Lower lobe of right lung (tissue), 2 donors: ENCODE results near the gene EMC9. TPM values are rescaled to one million over a fixed set of nuclear protein-coding genes. Genes with fewer than 3 reads are reported as not detected.
A peak's percentile ranks its signal among the peaks of the same experiment; 100 is the strongest.

ENCODE experiments used
- ATAC-seq, 2 donors: fragments of 200-7000 bp; cut with Tn5 transposase; one replicate each; pipeline ENCODE4 v1.9.1; 2020 to 2022; ENCODE audit warnings: mild to moderate bottlenecking in 2 of 2, moderate library complexity in 2 of 2
- DNase-seq: peaks from one replicate; pipeline ENCODE4 v3.0.0-alpha.2; 2020
- H3K27ac ChIP-seq: fragments of 200-600 bp; one replicate; pipeline ENCODE4 v1.8.0; 2022
- H3K27me3 ChIP-seq: fragments of 200-600 bp; one replicate; pipeline ENCODE4 v1.8.0; 2022; ENCODE audit warnings: low read depth
- H3K36me3 ChIP-seq: fragments of 200-600 bp; one replicate; pipeline ENCODE4 v1.8.0; 2022; ENCODE audit warnings: mild to moderate bottlenecking
- H3K4me1 ChIP-seq: fragments of 200-600 bp; one replicate; pipeline ENCODE4 v1.8.0; 2022
- H3K4me3 ChIP-seq: fragments of 200-600 bp; one replicate; pipeline ENCODE4 v1.8.0; 2022; ENCODE audit warnings: mild to moderate bottlenecking
- H3K9me3 ChIP-seq: fragments of 200-600 bp; one replicate; pipeline ENCODE4 v1.8.0; 2022
- intact Hi-C: fragments of 100-400 bp; cut with DNase I; formaldehyde crosslinking; loops from one replicate; pipeline ENCODE4 v1.11.0; 2022
- total RNA-seq: library from RNA; stranded (reverse); fragmentation: NEBNext Ultra II Directional; extraction: Animal tissue kit (Norgen Biotek cat#: 25700); gene quantifications from one replicate; pipeline ENCODE4 v1.2.1, GENCODE V29; 2021
- TF ChIP-seq, protein P1 (sequence below): fragments of 200-600 bp; IDR thresholded peaks from one replicate; pipeline ENCODE4 v1.8.0; 2022; ENCODE audit warnings: antibody characterized with exemption, mild to moderate bottlenecking
- donor health status: DM: no; HTN: yes; CAD: no; lungs with severe emphysema.

Gene EMC9
- total RNA-seq, 1 donor from 2014 or later: 9.3 TPM

DNA sequence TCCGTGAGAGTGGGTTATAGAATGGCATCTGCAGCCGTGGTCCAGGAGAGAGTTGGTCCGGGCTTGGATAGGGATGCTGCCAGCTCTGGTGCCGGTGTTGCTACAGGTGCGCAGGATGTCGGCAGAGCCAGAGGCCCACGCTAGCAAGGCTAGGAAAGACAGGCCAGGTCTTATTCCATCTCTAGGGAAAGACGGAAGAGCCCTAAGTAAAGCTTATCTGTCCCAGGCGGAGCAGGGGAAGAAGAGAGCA lies 5.9 kb downstream of the EMC9 start:
- peaks cover 47% of the 10 kb centered on the region for H3K4me1 ChIP-seq
- peak overlapping the region; percentile 97 for H3K27ac ChIP-seq
- no peaks in the 10 kb centered on the region for H3K27me3 ChIP-seq
- H3K4me3 ChIP-seq: peak overlapping the region; percentile 100
- TF ChIP-seq, protein P1, sequence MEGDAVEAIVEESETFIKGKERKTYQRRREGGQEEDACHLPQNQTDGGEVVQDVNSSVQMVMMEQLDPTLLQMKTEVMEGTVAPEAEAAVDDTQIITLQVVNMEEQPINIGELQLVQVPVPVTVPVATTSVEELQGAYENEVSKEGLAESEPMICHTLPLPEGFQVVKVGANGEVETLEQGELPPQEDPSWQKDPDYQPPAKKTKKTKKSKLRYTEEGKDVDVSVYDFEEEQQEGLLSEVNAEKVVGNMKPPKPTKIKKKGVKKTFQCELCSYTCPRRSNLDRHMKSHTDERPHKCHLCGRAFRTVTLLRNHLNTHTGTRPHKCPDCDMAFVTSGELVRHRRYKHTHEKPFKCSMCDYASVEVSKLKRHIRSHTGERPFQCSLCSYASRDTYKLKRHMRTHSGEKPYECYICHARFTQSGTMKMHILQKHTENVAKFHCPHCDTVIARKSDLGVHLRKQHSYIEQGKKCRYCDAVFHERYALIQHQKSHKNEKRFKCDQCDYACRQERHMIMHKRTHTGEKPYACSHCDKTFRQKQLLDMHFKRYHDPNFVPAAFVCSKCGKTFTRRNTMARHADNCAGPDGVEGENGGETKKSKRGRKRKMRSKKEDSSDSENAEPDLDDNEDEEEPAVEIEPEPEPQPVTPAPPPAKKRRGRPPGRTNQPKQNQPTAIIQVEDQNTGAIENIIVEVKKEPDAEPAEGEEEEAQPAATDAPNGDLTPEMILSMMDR: no peak
- no peaks in the 10 kb centered on the region for H3K9me3 ChIP-seq
- ATAC-seq: no peak
- no peak for DNase-seq
- intact Hi-C loops: no loop called here
- H3K36me3 ChIP-seq: peaks cover 29% of the 10 kb centered on the region

DNA sequence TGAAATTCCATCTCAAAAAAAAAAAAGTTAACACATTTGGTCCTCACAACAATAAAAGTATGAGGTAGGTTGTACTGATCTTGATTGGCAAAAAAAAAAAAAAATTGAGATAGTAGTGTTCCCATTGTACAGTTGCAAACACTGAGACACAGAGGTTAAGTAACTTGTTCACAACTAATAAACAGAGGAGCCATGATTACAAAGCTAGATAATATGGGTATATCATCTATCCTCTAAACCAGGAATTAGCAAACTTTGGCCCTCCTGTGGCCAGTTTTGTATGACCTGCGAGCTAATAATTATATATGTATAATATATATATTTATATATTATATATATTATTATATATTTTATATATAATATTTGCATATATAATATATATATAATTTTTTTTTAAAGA lies 7.7 kb downstream of the EMC9 start:
- Histone ChIP-seq H3K27ac (no peak overlapping the region), H3K9me3 (no peaks in the 10 kb centered on the region), H3K36me3 (peaks cover 16% of the 10 kb centered on the region), H3K4me3 (no peak overlapping the region), H3K4me1 (peaks cover 31% of the 10 kb centered on the region), H3K27me3 (no peaks in the 10 kb centered on the region)
- no peak for DNase-seq
- TF ChIP-seq, protein P1: no peak
- no peak for ATAC-seq
- intact Hi-C loops: no loop called here

DNA sequence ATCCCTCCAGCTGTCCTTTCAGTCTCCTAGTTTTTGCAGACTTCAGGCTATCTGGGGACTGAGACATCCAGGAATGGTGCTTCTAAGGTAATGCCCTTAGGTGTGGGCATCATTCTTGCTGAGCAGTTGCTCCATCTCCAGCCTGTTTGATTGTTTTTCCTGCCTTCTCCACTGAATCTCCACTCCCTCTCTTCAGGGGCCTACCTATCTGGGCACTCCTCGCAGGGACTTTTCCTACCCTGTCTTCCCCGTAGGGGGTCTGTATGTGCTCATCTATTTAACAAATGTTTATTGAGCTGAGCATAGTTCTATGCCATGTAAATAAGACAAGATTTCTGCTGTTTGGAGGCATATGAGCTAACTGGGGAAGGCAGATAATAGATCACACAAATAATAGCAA lies 8.4 kb downstream of the EMC9 start:
- Histone ChIP-seq H3K9me3 (no peaks in the 10 kb centered on the region), H3K4me1 (peaks cover 25% of the 10 kb centered on the region), H3K27ac (no peak overlapping the region), H3K36me3 (peaks cover 9% of the 10 kb centered on the region), H3K4me3 (no peak overlapping the region), H3K27me3 (no peaks in the 10 kb centered on the region)
- DNase-seq (no peak), ATAC-seq (no peak)
- TF ChIP-seq, protein P1: no peak
- intact Hi-C loops: no loop called here

DNA sequence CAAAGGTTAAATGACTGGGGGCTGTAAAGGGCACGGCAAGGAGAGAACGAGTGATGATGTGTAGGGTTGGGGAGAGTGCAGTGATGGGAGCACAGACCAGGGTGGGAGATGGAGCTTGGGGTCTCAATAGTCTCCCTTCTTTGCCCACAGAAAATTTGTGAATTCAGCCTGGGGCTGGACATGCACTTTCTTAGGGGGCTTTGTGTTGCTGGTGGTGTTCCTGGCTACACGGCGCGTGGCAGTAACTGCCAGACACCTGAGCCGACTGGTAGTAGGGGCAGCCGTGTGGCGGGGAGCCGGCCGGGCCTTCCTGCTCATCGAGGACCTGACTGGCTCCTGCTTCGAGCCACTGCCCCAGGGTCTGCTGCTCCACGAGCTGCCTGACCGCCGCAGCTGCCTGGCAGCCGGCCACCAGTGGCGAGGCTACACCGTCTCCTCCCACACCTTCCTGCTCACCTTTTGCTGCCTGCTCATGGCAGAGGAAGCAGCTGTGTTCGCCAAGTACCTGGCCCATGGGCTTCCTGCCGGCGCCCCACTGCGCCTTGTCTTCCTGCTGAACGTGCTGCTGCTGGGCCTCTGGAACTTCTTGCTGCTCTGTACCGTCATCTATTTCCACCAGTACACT lies 9.2 kb downstream of the EMC9 start:
- peaks cover under 1% of the 10 kb centered on the region for H3K36me3 ChIP-seq
- peaks cover 17% of the 10 kb centered on the region for H3K4me1 ChIP-seq
- ATAC-seq (no peak), DNase-seq (no peak)
- no peaks in the 10 kb centered on the region for H3K9me3 ChIP-seq
- no peak overlapping the region for H3K27ac ChIP-seq
- H3K4me3 ChIP-seq: no peak overlapping the region
- intact Hi-C loops: no loop called here
- no peaks in the 10 kb centered on the region for H3K27me3 ChIP-seq
- TF ChIP-seq, protein P1: no peak

DNA sequence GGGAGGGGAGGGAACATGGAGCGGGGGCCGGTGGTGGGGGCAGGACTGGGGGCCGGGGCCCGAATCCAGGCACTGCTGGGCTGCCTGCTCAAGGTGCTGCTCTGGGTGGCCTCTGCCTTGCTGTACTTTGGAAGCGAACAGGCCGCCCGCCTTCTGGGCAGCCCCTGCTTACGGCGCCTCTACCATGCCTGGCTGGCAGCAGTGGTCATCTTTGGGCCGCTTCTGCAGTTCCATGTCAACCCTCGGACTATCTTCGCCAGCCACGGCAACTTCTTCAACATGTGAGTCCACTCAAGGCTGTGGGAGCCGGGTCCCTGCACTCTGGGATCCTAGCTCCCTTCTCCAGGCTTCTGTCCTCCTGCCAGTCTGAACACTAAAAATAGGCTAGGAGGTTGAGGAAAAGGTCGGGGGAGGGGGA lies 9.8 kb downstream of the EMC9 start:
- TF ChIP-seq, protein P1: no peak
- ATAC-seq (no peak), DNase-seq (no peak)
- Histone ChIP-seq H3K36me3 (no peaks in the 10 kb centered on the region), H3K4me3 (no peak overlapping the region), H3K4me1 (peaks cover 11% of the 10 kb centered on the region), H3K9me3 (no peaks in the 10 kb centered on the region), H3K27ac (peak overlapping the region; percentile 72), H3K27me3 (no peaks in the 10 kb centered on the region)
- intact Hi-C loops: no loop called here
